Fibroblast of mammary gland (primary cell): ENCODE measurements around the gene ADTRP.

Source experiments
- DNase-seq: peaks from one replicate; pipeline ENCODE4 v3.0.0-alpha.2; 2010; ENCODE audit warnings: low read depth
- H3K4me3 ChIP-seq: 2 replicates; pipeline ENCODE4 v1.5.1; 2011; ENCODE audit warnings: low read depth, mild to moderate bottlenecking, low read length, moderate library complexity; ENCODE audit not compliant: control insufficient read depth
- TF ChIP-seq, protein P1 (sequence below): conservative IDR thresholded peaks from 2 replicates; pipeline ENCODE4 v1.5.1; 2011; ENCODE audit warnings: low read depth, low read length, inconsistent platforms; ENCODE audit not compliant: control insufficient read depth, insufficient read depth

Gene ADTRP

DNA sequence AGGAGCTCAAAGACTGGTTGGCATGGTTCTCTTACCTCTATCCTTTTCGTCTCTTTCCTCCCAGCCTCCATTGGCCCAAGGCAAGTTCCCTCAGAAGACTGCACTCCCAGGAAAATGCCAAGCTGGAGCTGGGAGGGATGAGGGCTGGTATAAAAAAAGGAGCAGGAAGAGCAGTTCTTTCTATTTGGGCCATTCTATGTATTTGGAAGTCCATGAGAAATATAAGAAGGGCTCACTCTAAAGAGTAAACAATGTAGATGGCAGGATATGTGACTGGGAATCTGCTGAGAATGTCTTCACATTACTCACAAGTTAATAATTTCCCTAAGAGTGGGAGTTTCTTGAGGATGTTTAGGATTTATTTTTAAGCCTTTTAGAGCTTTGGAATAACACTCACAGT is 36.6 kb upstream of the ADTRP start:
- peak; percentile 43 for DNase-seq
- TF ChIP-seq, protein P1, sequence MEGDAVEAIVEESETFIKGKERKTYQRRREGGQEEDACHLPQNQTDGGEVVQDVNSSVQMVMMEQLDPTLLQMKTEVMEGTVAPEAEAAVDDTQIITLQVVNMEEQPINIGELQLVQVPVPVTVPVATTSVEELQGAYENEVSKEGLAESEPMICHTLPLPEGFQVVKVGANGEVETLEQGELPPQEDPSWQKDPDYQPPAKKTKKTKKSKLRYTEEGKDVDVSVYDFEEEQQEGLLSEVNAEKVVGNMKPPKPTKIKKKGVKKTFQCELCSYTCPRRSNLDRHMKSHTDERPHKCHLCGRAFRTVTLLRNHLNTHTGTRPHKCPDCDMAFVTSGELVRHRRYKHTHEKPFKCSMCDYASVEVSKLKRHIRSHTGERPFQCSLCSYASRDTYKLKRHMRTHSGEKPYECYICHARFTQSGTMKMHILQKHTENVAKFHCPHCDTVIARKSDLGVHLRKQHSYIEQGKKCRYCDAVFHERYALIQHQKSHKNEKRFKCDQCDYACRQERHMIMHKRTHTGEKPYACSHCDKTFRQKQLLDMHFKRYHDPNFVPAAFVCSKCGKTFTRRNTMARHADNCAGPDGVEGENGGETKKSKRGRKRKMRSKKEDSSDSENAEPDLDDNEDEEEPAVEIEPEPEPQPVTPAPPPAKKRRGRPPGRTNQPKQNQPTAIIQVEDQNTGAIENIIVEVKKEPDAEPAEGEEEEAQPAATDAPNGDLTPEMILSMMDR = no peak
- no peak overlapping the region for H3K4me3 ChIP-seq

DNA sequence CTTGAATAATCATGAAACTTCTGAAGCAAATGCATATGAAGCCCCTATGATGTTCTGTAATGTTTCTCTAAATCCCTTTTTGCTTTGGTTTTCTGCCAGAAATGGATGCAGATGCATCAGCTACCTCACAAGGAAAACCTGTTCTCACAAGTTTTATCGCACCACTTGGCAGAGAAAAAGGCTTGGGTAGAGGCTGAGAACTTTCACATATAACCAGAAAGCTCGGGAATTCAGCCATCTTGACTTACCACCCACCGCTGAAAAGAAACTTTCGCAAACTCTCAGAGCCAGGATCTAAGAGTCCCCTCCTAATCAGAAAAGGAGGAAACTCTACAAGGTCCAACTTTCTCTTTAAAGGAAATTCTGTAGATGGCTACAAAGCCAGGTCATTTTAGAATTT is 36.2 kb upstream of the ADTRP start:
- DNase-seq = no peak
- TF ChIP-seq, protein P1 = no peak
- no peak overlapping the region for H3K4me3 ChIP-seq

DNA sequence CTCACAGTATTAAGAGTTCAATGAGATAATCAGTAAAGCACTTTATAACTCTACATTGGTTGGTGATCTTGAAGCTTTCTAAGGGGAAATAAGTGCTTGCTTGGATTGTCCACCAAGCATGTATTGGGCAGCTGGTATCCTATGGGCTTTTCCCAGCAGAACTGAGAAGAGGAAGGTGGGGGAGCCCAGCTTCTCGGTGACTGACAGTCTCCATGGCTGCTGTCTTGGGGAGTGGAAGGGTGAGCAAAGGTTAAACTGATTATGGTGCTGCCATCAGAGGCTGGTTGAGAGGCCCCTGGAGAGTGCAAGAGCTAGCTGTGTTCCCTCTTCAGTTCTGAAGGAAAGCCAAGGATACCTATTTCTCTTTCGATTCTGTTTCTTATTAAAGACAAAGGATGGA is 35.5 kb upstream of the ADTRP start:
- H3K4me3 ChIP-seq = no peak overlapping the region
- TF ChIP-seq, protein P1 = no peak
- DNase-seq = no peak

DNA sequence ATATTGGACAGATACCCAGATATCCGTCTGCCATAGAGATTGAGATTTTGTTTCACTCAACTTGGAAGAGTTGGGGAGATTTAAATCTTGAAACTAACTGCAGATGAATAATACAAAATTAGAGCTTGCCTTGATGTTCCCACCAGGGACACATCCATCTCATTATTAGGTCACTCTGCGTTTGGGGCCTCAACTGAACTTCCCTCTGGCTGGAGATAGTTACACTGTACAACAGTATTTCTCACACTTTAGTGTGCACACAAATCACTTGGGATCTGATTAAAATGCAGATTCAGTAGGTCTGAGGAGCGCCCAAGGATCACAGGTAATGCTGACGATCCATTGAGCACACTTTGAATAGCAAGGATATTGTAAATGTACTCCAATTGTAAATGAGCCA is 35.0 kb upstream of the ADTRP start:
- DNase-seq = peak; percentile 10
- TF ChIP-seq, protein P1 = no peak
- no peak overlapping the region for H3K4me3 ChIP-seq

DNA sequence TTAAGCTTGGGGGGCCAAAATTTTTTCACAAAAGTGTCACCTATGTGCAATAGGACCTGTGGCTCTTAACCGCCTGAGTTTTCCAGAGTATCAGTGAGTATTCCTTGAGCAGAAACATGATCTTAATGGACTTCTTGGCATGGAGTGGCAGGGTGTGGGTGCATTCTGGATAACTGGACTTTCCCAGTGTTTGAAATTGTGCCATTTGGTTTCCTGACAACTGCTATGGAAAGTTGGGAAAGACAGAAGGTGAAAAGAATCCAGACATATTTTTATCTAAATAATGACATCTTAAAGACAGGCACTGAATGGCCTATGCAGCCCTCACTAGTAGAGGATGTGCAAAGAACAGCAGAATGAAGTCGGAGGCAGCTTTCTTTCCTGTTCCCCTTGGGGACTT is 34.3 kb upstream of the ADTRP start:
- DNase-seq = no peak
- TF ChIP-seq, protein P1 = no peak
- H3K4me3 ChIP-seq = no peak overlapping the region

DNA sequence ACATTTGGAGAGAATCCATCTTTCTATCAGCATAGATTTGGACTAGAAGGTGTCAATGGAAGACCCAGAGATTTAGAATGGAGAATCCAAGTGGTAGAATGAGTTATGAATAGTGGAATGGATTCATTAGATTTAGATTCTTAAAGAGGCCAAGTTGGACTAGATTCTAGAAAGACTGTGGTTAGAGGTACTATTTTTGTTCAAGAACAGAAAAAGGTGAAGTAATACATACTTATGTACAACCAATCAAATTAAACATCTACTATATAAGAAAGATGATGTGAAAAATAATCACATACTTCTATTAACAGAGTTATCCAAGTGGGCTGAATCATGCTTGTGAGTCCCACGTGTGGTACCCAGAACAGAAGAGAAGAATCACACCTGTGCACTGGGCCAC is 33.8 kb upstream of the ADTRP start:
- TF ChIP-seq, protein P1 = no peak
- DNase-seq = no peak
- H3K4me3 ChIP-seq = no peak overlapping the region

DNA sequence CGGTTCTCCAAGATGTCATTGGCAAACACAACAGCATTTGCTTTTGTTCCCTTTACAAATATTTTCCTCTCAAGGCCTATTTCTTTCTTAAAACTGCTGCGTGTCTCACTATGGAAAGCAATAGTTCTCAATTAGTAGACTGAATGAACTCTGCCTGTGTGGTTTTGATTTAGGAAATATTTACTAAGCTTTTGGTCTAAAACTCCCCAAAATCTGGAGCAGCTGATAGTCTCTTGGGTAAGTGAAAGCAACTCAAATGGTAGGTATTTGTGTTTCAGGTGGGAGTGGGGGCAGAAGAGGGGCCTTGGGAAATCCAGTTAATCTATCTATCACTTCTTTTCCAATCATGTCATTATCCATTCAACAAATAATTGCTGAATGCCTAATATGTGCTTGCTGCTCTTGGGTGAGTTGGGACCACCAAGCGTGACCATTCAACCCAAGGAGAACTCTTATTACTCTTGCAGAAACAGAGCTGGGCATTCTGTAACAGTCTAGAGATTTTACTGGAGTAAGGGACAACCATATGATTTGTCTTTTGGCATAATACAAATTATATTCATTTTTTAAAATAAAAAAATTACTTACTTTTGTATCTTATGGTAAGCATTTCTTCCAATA is 33.2 kb upstream of the ADTRP start:
- DNase-seq = no peak
- no peak overlapping the region for H3K4me3 ChIP-seq
- TF ChIP-seq, protein P1 = no peak
